ENCODE results near the gene CNIH3. TPM values are rescaled to one million over a fixed set of nuclear protein-coding genes. Genes with fewer than 3 reads are reported as not detected.

Gene CNIH3
- total RNA-seq, 1 experiment from 2014 or later = 3.7 TPM

- Histone ChIP-seq H3K4me1 (ENCODE audit: control insufficient read depth, insufficient read depth, low read length) (no peaks in the 10 kb centered on the region), H3K27me3 (ENCODE audit: control insufficient read depth, insufficient read depth, low read length) (peaks cover 2% of the 10 kb centered on the region), H3K4me3 (ENCODE audit: low read depth in 2 of 2, low read length in 2 of 2) (no peak overlapping the region), H3K9me3 (ENCODE audit: control insufficient read depth, insufficient read depth, low read depth, low read length) (no peaks in the 10 kb centered on the region), H3K36me3 (ENCODE audit: control insufficient read depth, insufficient read depth, low read length) (no peaks in the 10 kb centered on the region), H3K27ac (ENCODE audit: low read length) (no peak overlapping the region)
- intact Hi-C loops (cut with micrococcal nuclease; ENCODE audit: unreplicated experiment) = no loop called here
- ChIA-PET POLR2A (no interaction called here), CTCF (no interaction called here)
- no peak for TF ChIP-seq TCF7L2 (IDR thresholded peaks at IDR 0.05; ENCODE audit: low read depth, low read length)
- no peak for TF ChIP-seq POLR2AphosphoS5 (IDR thresholded peaks at IDR 0.05; ENCODE audit: low read depth, low read length)
- TF ChIP-seq REST (IDR thresholded peaks at IDR 0.05; ENCODE audit: insufficient read depth in 1 of 2, low read depth in 2 of 2, low read length in 1 of 2) = no peak
- no peak for TF ChIP-seq SIN3A (IDR thresholded peaks at IDR 0.05; ENCODE audit: borderline replicate concordance, insufficient read depth, low read depth, low read length)
- TF ChIP-seq CTCF (IDR thresholded peaks at IDR 0.05) = no peak
- DNase-seq (ENCODE audit: low read depth, low spot score) (no peak), ATAC-seq (no peak)
- BruUV-seq (replicated peaks) = no TSS peak
- in situ Hi-C loops (cut with HindIII; ENCODE audit: low pct_unique_long_range_greater_than_20kb, low sequenced_read_pairs) = no loop called here
These were observed 52.9 kb downstream of the CNIH3 start for GRCh38 chr1:224668984-224669383.

- DNase-seq (ENCODE audit: low read depth, low spot score) (no peak), ATAC-seq (no peak)
- intact Hi-C loops (cut with micrococcal nuclease; ENCODE audit: unreplicated experiment) (no loop called here), in situ Hi-C loops (cut with HindIII; ENCODE audit: low pct_unique_long_range_greater_than_20kb, low sequenced_read_pairs) (no loop called here)
- ChIA-PET POLR2A (no interaction called here), CTCF (no interaction called here)
- Histone ChIP-seq H3K4me1 (ENCODE audit: control insufficient read depth, insufficient read depth, low read length) (no peaks in the 10 kb centered on the region), H3K36me3 (ENCODE audit: control insufficient read depth, insufficient read depth, low read length) (no peaks in the 10 kb centered on the region), H3K27ac (ENCODE audit: low read length) (no peak overlapping the region), H3K27me3 (ENCODE audit: control insufficient read depth, insufficient read depth, low read length) (peaks cover 2% of the 10 kb centered on the region), H3K4me3 (ENCODE audit: low read depth in 2 of 2, low read length in 2 of 2) (no peak overlapping the region), H3K9me3 (ENCODE audit: control insufficient read depth, insufficient read depth, low read depth, low read length) (no peaks in the 10 kb centered on the region)
- BruUV-seq (replicated peaks) = no TSS peak
- TF ChIP-seq POLR2AphosphoS5 (IDR thresholded peaks at IDR 0.05; ENCODE audit: low read depth, low read length) = no peak
- TF ChIP-seq CTCF (IDR thresholded peaks at IDR 0.05) = no peak
- TF ChIP-seq REST (IDR thresholded peaks at IDR 0.05; ENCODE audit: insufficient read depth in 1 of 2, low read depth in 2 of 2, low read length in 1 of 2) = no peak
- no peak for TF ChIP-seq SIN3A (IDR thresholded peaks at IDR 0.05; ENCODE audit: borderline replicate concordance, insufficient read depth, low read depth, low read length)
- TF ChIP-seq TCF7L2 (IDR thresholded peaks at IDR 0.05; ENCODE audit: low read depth, low read length) = no peak
These were observed 53.3 kb downstream of the CNIH3 start for GRCh38 chr1:224669403-224669802.
